ENCODE measurements around the gene YAP1.

YAP1 gene

DNA sequence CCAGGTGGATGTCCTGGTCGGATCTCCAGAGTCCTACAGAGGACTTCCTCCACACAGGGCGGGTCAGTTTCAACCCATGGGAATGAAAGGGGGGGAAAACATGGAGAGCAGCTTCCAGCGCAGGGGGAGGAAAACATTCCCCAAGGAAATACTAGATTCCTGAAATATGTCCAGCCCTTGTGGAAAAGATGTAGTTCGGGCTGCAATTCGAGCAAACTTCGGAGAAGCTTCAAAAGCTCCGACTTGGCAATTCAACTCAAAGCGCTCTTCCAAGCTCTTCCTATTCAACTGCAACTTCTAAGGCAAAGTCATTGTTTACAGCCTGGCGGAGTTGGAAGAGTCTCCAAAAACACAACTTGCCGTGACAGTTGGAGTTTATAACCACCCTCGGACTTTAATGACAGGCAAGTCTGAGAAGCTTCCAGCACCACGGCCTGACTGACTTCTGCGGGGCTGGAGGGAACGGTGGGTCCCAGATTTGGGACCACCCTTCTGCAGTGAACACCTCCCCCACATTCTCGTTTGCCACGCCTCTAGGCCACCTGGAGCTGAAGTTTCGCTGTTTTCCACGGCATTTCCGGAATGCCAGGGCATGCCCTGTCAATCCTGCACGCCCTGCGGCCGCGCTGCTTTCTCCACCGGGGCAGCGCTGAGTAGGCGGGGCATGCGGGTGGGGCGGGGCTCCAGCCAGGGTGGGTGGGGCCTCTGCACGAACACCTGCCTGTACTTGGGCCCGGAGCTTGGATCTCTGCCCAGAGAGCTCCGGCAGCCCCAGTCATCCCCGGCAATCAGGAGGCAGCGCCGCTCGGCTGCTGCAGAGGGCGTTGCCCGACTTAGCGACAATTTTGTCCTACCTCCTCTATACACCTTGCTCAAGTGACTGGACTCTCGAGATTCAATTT is 158.1 kb downstream of the YAP1 start:
- DNase-seq: peak in 8 of 10 donors; percentile 13 to 90 (median 40)
- intact Hi-C loops (cut with DNase I): no loop called here

DNA sequence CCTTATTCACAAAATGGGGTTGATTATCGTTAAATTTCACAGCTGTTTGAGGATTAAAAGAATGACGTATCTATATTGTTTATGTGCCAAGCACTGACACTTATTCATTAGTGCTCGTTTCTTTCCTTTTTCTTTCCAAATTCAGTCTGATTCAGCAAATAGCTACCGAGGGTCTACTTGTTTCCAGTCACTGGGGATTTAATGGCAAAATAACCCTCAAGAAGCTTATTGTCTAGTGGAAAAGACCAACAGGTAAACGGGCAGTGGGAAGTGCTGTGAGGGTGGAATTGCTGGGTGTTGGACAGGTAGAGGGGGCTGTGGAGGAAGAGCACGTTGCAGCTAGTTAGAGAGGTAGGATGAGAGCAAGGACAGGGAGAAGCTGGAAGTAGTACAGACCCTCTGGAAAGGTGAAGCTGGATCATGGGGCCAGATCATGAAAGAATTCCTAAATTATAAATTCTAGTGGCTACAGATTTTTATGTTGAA is 158.8 kb downstream of the YAP1 start:
- intact Hi-C loops (cut with DNase I): no loop called here
- no peak for DNase-seq

DNA sequence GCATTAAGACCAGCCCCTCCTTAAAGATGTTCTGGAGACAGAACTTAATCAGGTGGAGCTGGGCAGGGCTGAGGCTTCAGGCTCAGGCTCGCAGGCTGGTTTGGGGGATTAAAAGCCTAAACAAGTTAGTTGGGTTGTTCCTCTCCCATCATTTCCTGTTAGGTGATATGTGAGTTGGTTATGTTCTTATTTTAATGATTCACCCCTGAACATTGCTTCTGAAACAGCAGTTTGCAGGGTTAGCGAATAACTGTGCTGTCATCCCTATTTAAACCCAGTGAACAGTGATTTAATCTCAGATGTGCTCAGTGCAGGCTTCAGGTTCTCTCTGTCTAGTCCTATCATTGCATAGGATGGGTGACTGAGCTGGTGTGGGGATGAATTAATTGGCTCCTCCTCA is 159.7 kb downstream of the YAP1 start:
- intact Hi-C loops (cut with DNase I): no loop called here
- no peak for DNase-seq

DNA sequence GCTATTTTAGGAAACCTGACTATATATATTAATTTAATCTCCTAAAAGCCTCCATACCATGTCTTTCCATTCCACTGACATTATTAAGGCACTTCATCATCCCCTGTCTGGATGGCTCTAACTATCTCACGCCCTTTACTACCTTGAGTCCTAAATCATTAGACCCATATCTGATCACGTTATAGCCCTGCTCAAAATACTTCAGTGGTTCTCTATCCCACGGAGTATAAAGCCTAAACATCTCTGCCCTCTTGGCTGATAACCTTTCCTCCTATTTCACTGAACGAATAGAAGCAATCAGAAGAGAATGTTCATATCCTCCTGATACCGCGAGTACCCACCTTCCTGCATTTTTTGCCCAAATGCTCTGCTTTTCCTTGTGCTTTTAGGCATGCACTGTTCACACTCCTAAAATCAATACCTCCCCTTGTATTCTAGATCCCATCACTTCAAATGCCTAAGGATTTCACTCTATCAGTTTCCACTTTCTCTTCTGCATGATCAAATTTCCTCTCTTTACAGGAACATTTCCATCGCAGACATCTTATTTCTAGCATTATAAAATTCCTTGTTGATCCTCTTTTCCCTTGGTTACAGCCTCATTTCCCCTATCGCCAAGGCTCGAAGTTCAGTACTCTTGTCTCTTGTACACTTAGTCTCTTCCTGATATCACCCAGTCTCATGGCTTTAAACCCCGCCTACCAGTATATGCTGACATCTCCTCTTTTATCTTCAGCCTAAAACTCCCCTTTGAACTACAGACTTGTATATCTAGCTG is 162.0 kb downstream of the YAP1 start:
- intact Hi-C loops (cut with DNase I): no loop called here

DNA sequence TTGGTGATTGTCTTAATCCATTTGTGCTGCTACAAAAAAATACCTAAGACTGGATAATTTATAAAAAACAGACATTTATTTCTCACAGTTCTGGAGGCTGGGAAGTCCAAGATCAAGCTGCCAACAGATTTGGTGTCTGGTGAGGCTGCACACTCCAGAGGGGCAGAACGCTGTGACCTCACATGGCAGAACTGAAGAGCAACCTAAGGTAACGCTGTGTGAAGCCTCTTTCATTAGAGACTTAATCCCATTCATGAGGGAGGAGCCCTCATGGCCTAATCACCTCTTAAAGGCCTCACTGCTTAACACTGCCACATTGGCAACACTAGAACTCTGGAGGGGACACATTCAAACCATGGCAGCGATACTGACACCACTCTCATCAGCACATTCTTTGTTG is 164.4 kb downstream of the YAP1 start:
- intact Hi-C loops (cut with DNase I): no loop called here
- no peak for DNase-seq

More for the DNA sequence above, 162.0 kb downstream of the YAP1 start:
- DNase-seq: no peak

DNA sequence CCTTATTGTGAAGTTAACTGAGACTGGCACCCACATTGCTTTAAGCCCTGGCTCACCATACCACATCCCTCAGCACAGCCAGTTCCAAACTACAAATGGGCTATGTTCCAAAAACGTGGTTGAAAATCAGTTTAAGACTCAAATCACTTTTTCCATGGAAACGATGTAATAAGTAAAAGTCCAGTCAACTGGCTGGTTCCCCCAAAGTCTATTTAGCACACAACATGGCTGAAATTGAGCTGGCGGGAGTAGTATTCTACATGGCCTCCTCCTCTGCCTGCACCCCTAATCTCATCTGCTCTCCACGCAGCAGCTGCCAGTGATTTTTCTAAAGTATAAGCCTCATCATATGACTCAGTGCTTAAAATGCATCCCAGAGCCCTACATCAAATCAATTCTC is 166.1 kb downstream of the YAP1 start:
- DNase-seq: no peak
- intact Hi-C loops (cut with DNase I): no loop called here

DNA sequence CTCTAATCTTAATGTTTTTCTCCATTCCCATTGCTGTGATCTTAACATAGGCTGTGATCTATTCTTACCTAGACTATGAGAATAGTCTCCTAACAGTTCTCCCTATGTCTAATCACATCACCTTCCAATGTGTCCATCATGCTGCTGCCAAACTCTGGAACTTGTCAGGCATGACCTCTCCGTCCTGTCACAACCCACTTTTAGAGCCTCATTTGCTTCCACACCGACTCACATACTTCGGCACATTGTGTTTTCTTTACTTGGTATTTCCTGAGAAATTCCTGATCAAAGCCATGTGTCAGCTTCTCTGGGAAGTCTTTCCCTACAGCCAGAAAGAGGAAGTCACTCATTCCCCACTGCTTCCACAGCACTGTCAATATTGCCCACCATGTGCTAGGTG is 166.5 kb downstream of the YAP1 start:
- DNase-seq: no peak
- intact Hi-C loops (cut with DNase I): no loop called here

DNA sequence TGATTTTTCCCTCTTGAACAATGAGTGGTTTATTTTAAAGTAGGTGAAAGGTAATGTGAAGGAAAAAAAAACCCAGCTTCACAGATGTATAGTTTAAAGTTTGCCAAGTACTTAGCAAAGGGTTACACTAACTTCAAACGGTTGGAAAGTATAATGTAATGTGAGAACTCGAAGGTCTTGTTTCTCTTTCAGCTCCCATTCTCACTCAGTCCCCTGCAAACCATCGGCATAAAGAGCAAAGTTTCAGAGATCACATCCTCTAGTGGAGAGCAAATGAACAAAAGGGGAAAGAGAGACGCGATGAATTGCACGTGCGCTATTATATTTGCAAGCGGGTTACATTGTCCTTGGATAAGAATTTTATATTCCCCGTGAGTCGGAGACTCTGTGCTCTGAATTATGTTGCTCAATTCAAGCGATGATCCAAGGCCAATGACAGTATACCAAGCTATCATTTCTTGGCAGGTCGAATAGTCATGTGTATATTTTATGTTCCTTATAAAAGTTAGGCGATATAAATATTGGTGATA is 169.5 kb downstream of the YAP1 start:
- intact Hi-C loops (cut with DNase I): no loop called here
- DNase-seq: no peak

DNA sequence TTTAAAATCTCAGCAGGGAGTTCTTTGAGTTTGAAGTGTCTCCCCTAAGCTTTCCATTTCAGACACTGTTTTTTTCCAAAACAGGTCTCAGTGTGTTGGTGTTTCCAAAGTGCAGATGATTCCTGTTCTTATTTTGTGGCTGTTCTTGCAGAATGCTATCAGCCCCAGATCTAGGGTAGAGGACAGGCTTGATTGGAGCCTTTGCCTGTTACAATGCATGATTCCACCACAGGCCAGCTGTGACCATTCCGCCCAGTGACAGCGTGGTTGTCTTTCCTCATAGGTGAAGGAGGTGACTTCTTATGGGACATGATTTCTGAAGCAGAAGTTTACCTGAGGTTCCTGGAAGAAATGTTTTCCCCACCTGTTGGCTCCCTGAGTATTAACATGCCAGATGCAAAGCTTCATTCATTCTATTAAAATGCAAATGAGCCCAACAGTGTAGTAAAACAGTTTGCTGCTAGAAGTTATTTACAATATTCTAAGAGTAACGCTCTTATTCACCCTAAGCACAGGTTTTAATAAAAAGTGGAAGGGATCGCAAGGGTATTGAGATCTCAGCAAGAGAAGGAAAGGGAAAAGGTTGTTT is 170.1 kb downstream of the YAP1 start:
- no peak for DNase-seq
- intact Hi-C loops (cut with DNase I): no loop called here

Measured in posterior cingulate gyrus (tissue), 11 donors.